Measurements from ENCODE around the gene ZNF727.
"Not testable (repeated sequence)": the region's sequence is repeated elsewhere in the genome, so short reads cannot be mapped to it uniquely, and the experiment has no call there.

DNA sequence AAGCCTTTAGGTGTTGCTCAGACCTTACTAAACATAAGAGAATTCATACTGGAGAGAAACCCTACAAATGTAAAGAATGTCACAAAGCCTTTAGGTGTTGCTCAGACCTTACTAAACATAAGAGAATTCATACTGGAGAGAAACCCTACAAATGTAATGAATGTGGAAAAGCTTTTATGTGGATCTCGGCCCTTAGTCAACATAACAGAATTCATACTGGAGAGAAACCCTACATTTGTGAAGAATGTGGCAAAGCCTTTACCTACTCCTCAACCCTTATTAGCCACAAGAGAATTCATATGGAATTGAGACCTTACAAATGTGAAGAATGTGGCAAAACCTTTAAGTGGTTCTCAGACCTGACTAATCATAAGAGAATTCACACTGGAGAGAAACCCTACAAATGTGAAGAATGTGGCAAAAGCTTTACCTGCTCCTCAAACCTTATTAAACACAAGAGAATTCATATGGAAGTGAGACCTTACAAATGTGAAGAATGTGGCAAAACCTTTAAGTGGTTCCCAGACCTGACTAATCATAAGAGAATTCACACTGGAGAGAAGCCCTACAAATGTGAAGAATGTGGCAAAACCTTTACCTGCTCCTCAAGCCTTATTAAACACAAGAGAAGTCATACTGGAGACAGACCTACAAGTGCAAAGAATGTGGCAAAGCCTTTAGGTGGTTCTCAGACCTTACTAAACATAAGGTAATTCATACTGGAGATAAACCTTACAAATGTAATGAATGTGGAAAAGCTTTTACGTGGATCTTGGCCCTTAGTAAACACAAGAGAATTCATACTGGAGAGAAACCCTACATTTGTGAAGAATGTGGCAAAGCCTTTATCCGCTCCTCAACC, 32.8 kb downstream of the ZNF727 start:
- TF ChIP-seq, protein P1, sequence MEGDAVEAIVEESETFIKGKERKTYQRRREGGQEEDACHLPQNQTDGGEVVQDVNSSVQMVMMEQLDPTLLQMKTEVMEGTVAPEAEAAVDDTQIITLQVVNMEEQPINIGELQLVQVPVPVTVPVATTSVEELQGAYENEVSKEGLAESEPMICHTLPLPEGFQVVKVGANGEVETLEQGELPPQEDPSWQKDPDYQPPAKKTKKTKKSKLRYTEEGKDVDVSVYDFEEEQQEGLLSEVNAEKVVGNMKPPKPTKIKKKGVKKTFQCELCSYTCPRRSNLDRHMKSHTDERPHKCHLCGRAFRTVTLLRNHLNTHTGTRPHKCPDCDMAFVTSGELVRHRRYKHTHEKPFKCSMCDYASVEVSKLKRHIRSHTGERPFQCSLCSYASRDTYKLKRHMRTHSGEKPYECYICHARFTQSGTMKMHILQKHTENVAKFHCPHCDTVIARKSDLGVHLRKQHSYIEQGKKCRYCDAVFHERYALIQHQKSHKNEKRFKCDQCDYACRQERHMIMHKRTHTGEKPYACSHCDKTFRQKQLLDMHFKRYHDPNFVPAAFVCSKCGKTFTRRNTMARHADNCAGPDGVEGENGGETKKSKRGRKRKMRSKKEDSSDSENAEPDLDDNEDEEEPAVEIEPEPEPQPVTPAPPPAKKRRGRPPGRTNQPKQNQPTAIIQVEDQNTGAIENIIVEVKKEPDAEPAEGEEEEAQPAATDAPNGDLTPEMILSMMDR (conservative IDR thresholded peaks at IDR 0.05 in 1 of 2, IDR thresholded peaks at IDR 0.05 in 1 of 2; ENCODE audit: extremely low read depth in 1 of 2, insufficient read depth in 1 of 2, low read depth in 1 of 2, low read length in 2 of 2): not testable (repeated sequence)
- not testable (repeated sequence) for TF ChIP-seq EZH2 (IDR thresholded peaks at IDR 0.05; ENCODE audit: borderline replicate concordance, low read length)

All from mammary epithelial cell (primary cell).